Ishikawa (cell line): ENCODE results near the gene RND2.

Experiments
- CREB1 ChIP-seq: IDR thresholded peaks from 2 replicates; pipeline ENCODE4 v1.6.1; 2012; ENCODE audit warnings: low read depth
- REST ChIP-seq: IDR thresholded peaks from 2 replicates; pipeline ENCODE4 v1.6.1; 2012; ENCODE audit warnings: low read depth, mild to moderate bottlenecking
- TAF1 ChIP-seq: IDR thresholded peaks from 2 replicates; pipeline ENCODE4 v1.6.1; 2012; ENCODE audit warnings: low read depth, mild to moderate bottlenecking

GRCh38 chr17:43015579-43015978 is 9.5 kb upstream of the RND2 start:
- TF ChIP-seq REST (no peak), TAF1 (no peak), CREB1 (no peak)
